ENCODE results near the gene APCDD1L.
"Not testable (repeated sequence)": the region's sequence is repeated elsewhere in the genome, so short reads cannot be mapped to it uniquely, and the experiment has no call there.

APCDD1L gene

DNA sequence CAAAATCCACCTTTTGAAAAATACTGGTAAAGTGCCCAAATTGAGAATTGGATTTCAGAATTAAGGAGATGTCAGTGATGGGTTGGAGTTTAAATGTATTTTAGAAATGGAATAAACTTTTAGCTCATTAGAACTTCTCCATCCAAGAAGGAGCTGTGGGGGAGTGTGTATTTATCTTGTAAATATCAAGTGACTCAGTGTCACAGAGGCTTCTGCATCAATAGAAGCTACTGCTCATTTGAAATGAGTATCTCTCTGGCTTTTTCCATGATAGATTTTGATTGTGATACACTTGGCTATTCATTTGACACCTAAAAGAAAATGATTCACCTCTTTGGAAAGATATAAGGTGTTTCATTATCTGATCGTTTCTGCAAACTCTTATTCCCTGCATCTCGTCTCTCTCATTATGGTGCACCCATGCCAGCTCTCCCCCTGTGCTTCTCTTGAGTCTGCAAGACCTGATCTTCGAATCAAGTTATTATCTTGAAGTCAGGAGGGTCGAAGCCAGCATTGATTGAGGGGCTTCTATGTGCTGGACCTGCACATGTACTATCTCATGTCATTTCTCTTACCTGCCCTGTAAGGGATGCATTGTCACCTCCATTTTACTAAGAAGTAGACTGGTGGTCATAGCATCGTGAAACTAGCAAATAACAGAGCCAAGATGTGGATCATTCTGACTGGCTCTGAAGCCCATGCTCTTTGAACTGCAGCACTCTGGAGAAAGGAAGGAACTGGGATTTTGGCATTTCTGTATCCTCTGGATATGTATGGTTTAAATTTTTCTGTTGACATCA is 96.0 kb downstream of the APCDD1L start:
- no peak for DNase-seq

DNA sequence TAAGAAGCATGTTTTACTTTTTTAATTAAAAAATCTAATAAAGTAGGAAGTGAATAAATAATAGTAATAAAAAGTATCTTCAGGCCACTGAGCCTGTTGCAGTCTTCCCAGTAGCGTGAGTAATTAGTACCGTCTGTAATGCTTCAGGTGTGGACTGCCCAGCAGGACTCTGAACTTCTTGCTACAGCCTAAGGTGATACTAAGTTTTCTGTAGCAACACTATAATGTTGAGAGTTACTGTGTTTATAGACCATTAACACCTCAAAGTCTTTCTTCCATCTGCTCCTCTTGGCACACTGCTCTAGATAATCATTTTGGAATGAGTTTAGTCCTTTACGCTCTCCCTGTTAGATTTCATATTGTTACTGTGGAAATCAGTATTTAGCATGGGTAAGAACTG is 97.8 kb downstream of the APCDD1L start:
- DNase-seq, result no peak

DNA sequence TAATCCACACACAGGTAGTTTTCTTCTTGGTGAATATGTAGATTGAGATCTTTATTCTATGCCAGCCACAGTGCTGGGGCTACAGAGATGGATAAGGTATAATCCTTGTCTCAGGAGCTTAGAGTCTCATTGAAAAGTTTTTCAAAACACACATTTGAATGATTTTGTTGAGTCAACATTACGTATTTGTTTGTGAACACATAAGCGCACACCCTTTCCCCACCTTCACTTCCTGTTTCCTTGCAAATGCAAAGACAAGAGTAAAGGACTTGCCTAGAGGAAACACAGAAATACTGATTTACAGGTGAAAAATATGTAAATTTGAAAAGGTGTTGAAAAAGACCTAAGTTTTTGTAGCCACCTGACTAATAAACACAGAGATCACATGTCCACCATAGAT is 98.4 kb downstream of the APCDD1L start:
- no peak for DNase-seq

DNA sequence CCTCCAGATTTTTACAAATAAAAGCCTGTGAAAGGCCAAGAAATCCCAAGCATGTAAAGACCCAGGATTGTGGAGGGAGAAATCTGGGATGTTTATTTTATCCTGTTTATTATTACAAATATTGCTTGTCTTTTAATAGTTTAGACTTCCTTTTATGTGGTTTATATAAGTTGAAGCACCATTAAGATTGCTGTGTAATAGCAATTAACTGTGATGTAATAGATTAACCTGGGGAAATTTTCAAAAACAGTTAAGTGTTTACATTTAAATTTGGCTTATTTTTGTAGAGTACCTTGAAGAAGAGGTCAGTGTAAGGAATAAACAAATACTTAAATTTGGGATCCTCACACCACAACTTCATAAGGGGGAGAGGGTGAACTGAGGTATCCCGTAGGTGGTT is 99.1 kb downstream of the APCDD1L start:
- DNase-seq, result no peak

DNA sequence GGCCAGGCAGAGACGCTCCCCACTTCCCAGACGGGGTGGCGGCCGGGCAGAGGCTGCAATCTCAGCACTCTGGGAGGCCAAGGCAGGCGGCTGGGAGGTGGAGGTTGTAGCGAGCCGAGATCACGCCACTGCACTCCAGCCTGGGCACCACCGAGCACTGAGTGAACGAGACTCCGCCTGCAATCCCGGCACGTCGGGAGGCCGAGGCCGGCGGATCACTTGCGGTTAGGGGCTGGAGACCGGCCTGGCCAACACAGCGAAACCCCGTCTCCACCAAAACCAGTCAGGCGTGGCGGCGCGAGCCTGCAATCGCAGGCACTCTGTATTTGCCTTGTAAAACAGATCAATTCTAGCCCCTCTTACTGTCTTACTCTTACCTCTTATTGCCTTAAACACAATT is 100.4 kb downstream of the APCDD1L start:
- DNase-seq, result not testable (repeated sequence)

DNA sequence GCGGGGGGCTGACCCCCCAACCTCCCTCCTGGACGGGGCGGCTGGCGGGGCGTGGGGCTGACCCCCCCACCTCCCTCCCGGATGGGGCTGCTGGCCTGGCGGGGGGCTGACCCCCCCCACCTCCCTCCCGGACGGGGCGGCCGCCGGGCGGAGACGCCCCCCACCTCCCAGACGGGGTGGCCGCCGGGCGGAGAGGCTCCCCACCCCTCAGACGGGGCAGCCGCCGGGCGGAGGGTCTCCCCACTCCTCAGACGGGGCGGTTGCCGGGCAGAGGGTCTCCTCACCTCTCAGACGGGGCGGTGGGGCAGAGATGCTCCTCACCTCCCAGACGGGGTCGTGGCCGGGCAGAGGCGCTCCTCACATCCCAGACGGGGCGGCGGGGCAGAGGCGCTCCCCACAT is 101.0 kb downstream of the APCDD1L start:
- not testable (repeated sequence) for DNase-seq
